Occipital lobe (tissue), 2 donors: ENCODE results near the gene PAAF1. TPM values are rescaled to one million over a fixed set of nuclear protein-coding genes. Genes with fewer than 3 reads are reported as not detected.
"Not testable (repeated sequence)": the region's sequence is repeated elsewhere in the genome, so short reads cannot be mapped to it uniquely, and the experiment has no call there.

Experiments
- DNase-seq: peaks from one replicate; lab custom pipeline; 2025; lab: John Stamatoyannopoulos, UW
- total RNA-seq: library from RNA; depleted of rRNA; stranded (reverse); fragments of >200 nt; gene quantifications from one replicate; pipeline ENCODE4 v1.2.3, GENCODE V29; 2014

Gene PAAF1
- total RNA-seq, result 12.6 TPM

GRCh38 chr11:73876424-73877310 is at the start of gene PAAF1, which contains the start of gene COA4:
PAAF1 (plus strand) TSS chr11:73876999; CDS start chr11:73877022, 23 bp downstream.
COA4 (minus strand) TSS chr11:73876846; CDS start chr11:73873378, 3,468 bp downstream.
- DNase-seq, result peak; percentile 93

GRCh38 chr11:73830261-73830660 is 46.5 kb upstream of the PAAF1 start:
- no peak for DNase-seq

DNA sequence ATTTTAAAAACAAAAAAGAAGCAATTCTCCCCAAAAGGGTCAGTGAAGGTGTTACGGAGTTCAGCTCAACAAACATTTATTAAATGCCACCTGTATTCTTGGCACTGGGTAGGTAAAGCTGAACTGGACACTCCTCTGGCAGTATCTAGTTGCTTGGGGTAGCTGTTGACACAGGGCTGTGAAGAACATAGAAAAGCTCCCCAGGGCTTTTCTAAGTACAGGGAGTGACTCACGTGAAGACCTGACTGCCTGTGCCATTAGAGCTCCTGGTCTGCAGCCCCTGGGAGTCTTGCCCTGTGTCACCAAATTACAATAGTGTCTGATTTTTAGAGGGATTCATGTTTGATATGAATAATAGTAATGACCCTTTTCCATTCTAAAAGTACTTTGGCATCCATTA is 43.7 kb upstream of the PAAF1 start:
- DNase-seq, result no peak

DNA sequence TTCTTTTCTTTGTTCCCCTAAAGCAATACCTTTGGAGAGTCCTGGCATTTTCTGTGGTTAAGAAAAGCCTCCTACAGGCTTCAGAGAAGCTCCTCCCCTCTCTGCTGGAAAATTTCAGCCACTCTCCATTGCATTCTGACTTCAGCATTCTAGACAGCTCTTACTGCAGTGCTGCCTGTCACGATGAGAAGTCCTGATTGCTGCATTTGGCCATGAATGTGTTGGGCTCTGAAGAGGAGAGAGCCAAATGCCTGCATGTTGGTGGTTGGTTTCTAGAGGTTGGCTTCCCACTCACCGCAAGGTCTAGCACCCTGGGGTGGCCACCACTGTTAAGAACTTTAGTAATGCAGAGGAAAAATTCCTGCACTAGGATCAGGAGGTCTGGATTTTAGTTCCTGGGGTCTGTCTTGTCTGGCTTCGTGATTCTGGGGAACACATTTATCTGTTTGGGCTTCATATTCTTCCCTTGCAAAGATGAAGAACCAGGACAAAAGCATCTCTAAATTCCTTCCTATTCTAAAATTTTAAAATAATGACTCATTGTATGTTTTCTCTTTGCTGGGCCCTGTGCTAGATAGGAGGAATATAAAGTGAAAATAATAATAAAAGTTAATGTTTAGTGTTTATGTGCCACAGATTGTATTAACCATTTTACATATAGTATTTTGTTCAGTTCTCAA is 38.2 kb upstream of the PAAF1 start:
- no peak for DNase-seq

DNA sequence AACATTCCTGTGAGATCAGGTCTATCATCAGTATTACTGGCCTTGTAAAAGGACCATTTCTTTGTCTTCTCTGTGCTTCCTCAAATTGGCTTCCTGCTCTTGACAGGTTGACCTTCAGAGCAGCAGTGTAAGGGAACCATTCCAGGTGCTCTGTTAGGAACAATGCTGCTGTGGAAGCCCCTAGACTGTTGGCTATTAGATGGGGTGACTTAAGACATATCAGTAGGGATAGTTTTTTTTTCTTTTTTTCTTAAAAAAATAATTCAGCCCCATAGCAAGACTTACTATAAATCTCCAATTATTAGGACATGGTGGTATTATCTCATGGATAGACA is 37.7 kb upstream of the PAAF1 start:
- no peak for DNase-seq

GRCh38 chr11:73851046-73851764 is 25.6 kb upstream of the PAAF1 start:
- no peak for DNase-seq

- no peak for DNase-seq
Observed at GRCh38 chr11:73852049-73852448, 24.8 kb upstream of the PAAF1 start.

DNA sequence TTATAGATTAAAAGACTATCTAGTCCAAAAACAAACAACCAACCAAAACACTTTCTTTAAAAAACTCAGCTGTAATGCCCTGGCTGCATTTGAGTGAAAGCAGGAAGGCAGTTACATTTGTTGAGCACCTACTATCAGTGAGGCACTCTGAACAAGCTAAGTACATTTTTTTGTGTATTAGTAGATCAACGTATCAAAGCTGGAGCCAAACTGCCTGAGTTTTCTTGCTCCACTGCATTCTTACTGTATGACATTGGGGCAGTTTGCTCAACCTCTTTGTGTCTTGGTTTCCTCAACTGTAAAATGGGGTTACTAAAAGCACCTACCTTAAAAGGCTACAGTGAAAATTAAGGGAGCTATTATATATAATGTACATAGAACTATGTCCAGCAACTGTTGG is 22.1 kb upstream of the PAAF1 start:
- DNase-seq, result no peak

DNA sequence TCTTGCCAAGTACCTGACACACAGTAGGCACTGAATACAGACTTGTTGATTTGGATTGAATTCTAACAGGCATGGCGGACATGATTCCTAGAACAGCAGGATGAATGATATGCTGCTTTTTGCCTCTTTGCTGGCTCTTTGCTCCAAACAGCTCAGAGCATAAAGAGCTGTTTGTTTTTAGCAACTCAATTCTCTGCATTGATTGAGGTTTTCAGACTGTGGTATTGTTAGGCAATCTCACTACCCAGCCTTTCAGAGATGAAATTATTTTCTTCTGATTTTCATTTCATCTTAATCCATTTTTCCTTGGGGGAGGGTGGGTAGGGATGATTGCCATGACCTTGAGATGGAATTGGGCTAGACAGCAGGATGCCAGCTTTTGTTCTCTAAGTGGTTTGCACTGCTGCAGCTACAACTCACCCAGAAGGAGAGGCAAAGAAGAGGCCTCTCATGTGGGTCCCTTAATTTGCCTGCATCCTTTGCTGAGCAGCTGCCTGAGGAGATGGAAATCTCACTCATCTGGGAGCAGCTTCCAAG is 20.7 kb upstream of the PAAF1 start:
- no peak for DNase-seq

- DNase-seq, result no peak
Observed at GRCh38 chr11:73859671-73860070, 17.1 kb upstream of the PAAF1 start.

- DNase-seq, result no peak
Observed at GRCh38 chr11:73860202-73860601, 16.6 kb upstream of the PAAF1 start.

DNA sequence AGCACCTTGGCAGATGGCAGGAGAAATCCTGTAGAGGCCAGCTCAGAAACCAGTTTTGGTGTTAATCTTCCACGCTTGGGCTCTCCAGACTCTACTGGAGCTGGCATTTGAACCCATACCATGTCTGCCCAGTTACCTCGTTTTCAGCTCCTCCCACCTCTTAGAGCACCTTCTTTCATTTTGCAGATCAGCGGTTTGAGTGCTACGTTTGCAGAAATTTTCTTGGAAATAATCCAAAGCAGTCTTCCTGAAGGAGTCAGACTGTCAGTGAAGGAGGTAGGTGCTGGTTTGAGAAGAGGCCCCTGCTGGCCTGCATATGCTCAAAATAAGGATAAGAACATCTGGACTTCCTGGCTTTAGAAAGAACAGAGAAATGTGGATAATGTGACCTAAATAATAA is 13.8 kb upstream of the PAAF1 start:
- DNase-seq, result no peak

- DNase-seq, result no peak
Observed at GRCh38 chr11:73866095-73866579, 10.7 kb upstream of the PAAF1 start.

GRCh38 chr11:73866586-73866996 is 10.2 kb upstream of the PAAF1 start:
- DNase-seq, result no peak

- no peak for DNase-seq
Observed at GRCh38 chr11:73869332-73869949, 7.4 kb upstream of the PAAF1 start.

GRCh38 chr11:73870261-73870660 is 6.5 kb upstream of the PAAF1 start:
- DNase-seq, result no peak

- DNase-seq, result no peak
Observed at GRCh38 chr11:73872749-73873357, 3.9 kb upstream of the PAAF1 start.

GRCh38 chr11:73875380-73875779 is 1.4 kb upstream of the PAAF1 start:
- DNase-seq, result no peak

DNA sequence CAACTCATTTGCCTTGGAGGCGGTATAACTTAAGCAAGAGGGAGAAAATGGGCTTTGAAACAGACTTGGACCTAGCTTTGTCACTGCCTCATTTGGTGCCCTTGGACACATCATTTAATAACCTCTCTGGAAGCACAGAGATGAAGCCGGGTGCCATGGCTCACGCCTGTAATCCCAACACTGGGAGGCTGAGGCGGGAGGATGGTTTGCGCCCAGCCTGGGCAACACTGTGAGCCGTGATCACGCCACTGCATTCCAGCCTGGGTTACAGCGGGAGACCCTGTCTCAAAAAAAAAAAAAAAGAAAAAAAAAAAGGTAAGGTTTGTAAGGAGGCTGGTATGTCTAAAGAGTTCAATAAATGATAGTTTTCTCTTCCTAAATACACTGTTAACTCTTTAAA is 959 bp upstream of the PAAF1 start:
- no peak for DNase-seq

- no peak for DNase-seq
Observed at GRCh38 chr11:73878771-73879170, 2.0 kb downstream of the PAAF1 start.

- not testable (repeated sequence) for DNase-seq
Observed at GRCh38 chr11:73880449-73880848, 3.6 kb downstream of the PAAF1 start.
